Esophagus muscularis mucosa (tissue), 4 donors: ENCODE measurements around the gene DNAJC27. TPM values are rescaled to one million over a fixed set of nuclear protein-coding genes. Genes with fewer than 3 reads are reported as not detected.
A peak's percentile ranks its signal among the peaks of the same experiment; 100 is the strongest.

Experiments
- DNase-seq: peaks from one replicate; pipeline ENCODE4 v3.0.0-alpha.2; 2017; ENCODE audit errors: extremely low spot score
- H3K27ac ChIP-seq, 4 donors: fragments of 200-600 bp; sonication (generic); replicated peaks in 1 of 4; 1 replicate in 3 of 4; 2 replicates in 1 of 4; pipeline ENCODE4 v1.5.1; 2016 to 2019; ENCODE audit warnings: mild to moderate bottlenecking in 1 of 4
- H3K27me3 ChIP-seq, 4 donors: fragments of 200-600 bp; sonication (generic); one replicate each; pipeline versions ENCODE4 v1.5.1 to v1.6.0; 2016 to 2019
- H3K36me3 ChIP-seq, 4 donors: fragments of 200-600 bp; sonication (generic); one replicate each; pipeline ENCODE4 v1.5.1; 2016 to 2019
- H3K4me1 ChIP-seq, 4 donors: fragments of 200-600 bp; sonication (generic); one replicate each; pipeline ENCODE4 v1.5.1; 2016 to 2019
- H3K4me3 ChIP-seq, 4 donors: fragments of 200-600 bp; sonication (generic); 1 replicate in 2 of 4; 2 replicates in 2 of 4; pipeline ENCODE4 v1.5.1; 2016 to 2019; ENCODE audit warnings: mild to moderate bottlenecking in 4 of 4, moderate library complexity in 1 of 4
- H3K9me3 ChIP-seq, 4 donors: fragments of 200-600 bp; sonication (generic); 1 replicate in 3 of 4; 2 replicates in 1 of 4; pipeline ENCODE4 v1.5.1; 2016 to 2019
- CTCF ChIP-seq, 3 experiments: fragments of 200-600 bp in 2 of 3; fragments of 450-650 bp in 1 of 3; sonication (generic) in 2 of 3; IDR thresholded peaks; one replicate each; pipeline ENCODE4 v1.5.1; 2017 to 2019; ENCODE audit warnings: antibody characterized with exemption in 3 of 3, mild to moderate bottlenecking in 2 of 3, moderate library complexity in 1 of 3
- EP300 ChIP-seq: sonication (generic); formaldehyde crosslinking; IDR thresholded peaks from one replicate; pipeline ENCODE4 v1.6.1; 2017; ENCODE audit warnings: antibody characterized with exemption
- POLR2A ChIP-seq: fragments of 450-650 bp; IDR thresholded peaks from one replicate; pipeline ENCODE4 v1.6.1; 2017; ENCODE audit warnings: antibody characterized with exemption, moderate library complexity, mild to moderate bottlenecking, low read depth
- POLR2AphosphoS5 ChIP-seq, 2 donors: sonication (generic); formaldehyde crosslinking; IDR thresholded peaks; one replicate each; pipeline ENCODE4 v1.6.1; 2017; ENCODE audit warnings: antibody characterized with exemption in 2 of 2
- WGBS: methylation state at CpG from one replicate; pipeline ENCODE4 v1.1.5; 2018; 5-methylcytosine and 5-hydroxymethylcytosine counted together
- intact Hi-C: fragments of 100-400 bp; cut with DNase I; formaldehyde crosslinking; loops from one replicate; pipeline ENCODE4 v1.15.1; 2023
- total RNA-seq, 4 donors: library from RNA; depleted of rRNA; stranded (reverse); fragments of >200 nt; gene quantifications; one replicate each; pipeline versions ENCODE4 v1.1.0 to v1.2.1, GENCODE V29; 2016

DNAJC27 gene
- total RNA-seq, 4 donors from 2014 or later, result 5.8 to 8.6 (median 7.5) TPM

- intact Hi-C loops, result no loop called here
- H3K4me1 ChIP-seq, result peaks cover 3 to 44% (median 41%) of the 10 kb centered on the region in 4 donors
- TF ChIP-seq POLR2A (no peak), CTCF (IDR thresholded peaks at IDR 0.05) (no peak), EP300 (no peak), POLR2AphosphoS5 (IDR thresholded peaks at IDR 0.05) (no peak)
- H3K36me3 ChIP-seq, result no peaks in the 10 kb centered on the region
- no peak overlapping the region for H3K27ac ChIP-seq
- no peaks in the 10 kb centered on the region for H3K9me3 ChIP-seq
- DNase-seq, result no peak
- H3K4me3 ChIP-seq, result no peak overlapping the region
- 100% methylated on average over 1 of the region's 1 CpG for WGBS
- H3K27me3 ChIP-seq, result no peaks in the 10 kb centered on the region
These were observed 49.2 kb downstream of the DNAJC27 start for GRCh38 chr2:24922556-24922955.

GRCh38 chr2:24920809-24921441, 50.8 kb downstream of the DNAJC27 start:
- intact Hi-C loops, result no loop called here
- Histone ChIP-seq H3K4me3 (peak overlapping the region; percentile 68 to 95 (median 76)), H3K36me3 (no peaks in the 10 kb centered on the region), H3K27me3 (no peaks in the 10 kb centered on the region), H3K4me1 (peaks cover 3 to 45% (median 37%) of the 10 kb centered on the region in 4 donors), H3K9me3 (no peaks in the 10 kb centered on the region), H3K27ac (peak overlapping the region; percentile 72 to 81 (median 73))
- TF ChIP-seq POLR2AphosphoS5 (IDR thresholded peaks at IDR 0.05) (no peak), EP300 (no peak), POLR2A (no peak), CTCF (IDR thresholded peaks at IDR 0.05) (no peak)
- 28% methylated on average over 13 of the region's 13 CpGs for WGBS
- no peak for DNase-seq

DNA sequence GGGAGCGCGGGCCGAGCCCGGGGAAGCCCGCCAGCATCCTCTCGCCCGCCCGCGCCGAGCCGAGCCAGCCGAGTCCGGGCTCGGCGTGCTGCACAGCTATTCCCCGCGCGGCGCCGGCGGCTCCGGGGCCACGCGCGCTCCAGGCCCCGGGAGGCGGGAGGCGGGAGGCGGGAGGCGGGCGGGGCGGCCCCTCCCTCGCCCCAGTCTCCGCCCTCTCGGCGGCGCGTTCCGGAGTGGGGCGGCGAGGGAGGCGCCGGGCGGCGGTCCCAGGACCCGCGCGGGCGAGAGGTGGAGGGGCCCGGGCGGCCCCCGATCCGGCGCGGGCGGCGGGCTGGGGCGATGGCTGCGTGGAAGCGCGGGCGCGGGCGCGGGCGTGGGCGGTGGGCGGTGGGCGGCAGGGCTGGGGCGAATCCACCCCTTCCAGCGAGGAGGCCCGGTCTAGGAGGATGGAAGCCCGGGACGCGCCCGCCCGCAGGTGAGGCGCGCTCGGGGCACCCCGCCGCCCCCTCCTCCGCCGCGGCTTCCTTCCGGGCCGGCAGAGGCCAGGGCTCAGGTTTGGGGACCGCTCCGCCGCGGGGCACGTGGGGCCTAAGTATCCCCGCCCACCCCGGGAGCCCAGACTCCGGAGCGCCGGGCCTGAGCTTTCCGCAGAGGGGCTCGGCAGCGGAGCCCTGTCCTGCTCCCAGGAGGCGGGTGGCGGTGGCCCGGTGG, 51.5 kb downstream of the DNAJC27 start, which contains the start of gene ADCY3:
ADCY3 (minus strand) TSS at position 140 of the 711 bp plus-strand sequence. CDS start 1,250 bp downstream, outside the sequence.
- Histone ChIP-seq H3K36me3 (no peaks in the 10 kb centered on the region), H3K27ac (peak within 1 kb of the TSS; percentile 72 to 81 (median 73)), H3K27me3 (no peaks in the 10 kb centered on the region), H3K4me3 (peak within 1 kb of the TSS; percentile 68 to 95 (median 76)), H3K9me3 (no peaks in the 10 kb centered on the region), H3K4me1 (peaks cover 3 to 45% (median 37%) of the 10 kb centered on the region in 4 donors)
- 2% methylated on average over 6 of the region's 103 CpGs for WGBS
- no peak for DNase-seq
- intact Hi-C loops, result no loop called here
- TF ChIP-seq POLR2AphosphoS5 (IDR thresholded peaks at IDR 0.05) (peak in 1 of 2 donors; percentile 38), CTCF (IDR thresholded peaks at IDR 0.05) (no peak), EP300 (no peak)

DNA sequence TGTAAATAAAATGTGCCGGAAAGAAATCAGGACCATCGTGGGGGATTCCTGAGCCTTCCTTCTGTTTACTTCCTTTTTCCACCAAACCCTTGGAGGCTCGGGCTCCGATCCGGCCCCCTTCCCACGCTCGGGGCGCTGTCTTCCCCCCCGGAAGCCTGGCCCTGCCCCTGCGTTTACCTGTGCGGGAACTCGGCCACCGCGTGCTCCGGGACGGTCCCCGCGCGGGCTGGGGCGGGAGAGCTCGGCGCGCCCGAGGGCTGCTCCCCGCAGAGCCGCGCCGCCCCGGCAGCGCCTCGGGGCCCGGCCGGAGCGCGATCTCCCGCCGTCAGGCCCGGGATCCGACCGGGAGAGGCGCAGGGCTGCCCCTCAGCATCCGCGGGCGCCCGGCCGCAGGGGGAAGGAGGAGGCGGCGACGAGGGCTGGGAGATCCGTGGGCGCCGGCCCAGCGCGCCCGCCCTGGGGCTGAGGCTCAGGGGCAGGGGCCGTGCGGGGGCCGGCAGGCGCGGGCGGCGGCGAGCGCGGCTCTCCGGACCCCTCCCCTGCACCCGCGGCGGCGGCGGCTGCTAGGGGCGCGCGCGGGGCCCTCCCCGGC, 52.2 kb downstream of the DNAJC27 start:
- DNase-seq, result no peak
- H3K9me3 ChIP-seq, result no peaks in the 10 kb centered on the region
- H3K4me1 ChIP-seq, result peaks cover 3 to 45% (median 37%) of the 10 kb centered on the region in 4 donors
- intact Hi-C loops, result no loop called here
- under 1% methylated on average over 39 of the region's 76 CpGs for WGBS
- peak overlapping the region; percentile 68 to 81 (median 72) for H3K27ac ChIP-seq
- H3K27me3 ChIP-seq, result no peaks in the 10 kb centered on the region
- no peaks in the 10 kb centered on the region for H3K36me3 ChIP-seq
- peak overlapping the region; percentile 68 to 95 (median 76) for H3K4me3 ChIP-seq
- no peak for TF ChIP-seq EP300

DNA sequence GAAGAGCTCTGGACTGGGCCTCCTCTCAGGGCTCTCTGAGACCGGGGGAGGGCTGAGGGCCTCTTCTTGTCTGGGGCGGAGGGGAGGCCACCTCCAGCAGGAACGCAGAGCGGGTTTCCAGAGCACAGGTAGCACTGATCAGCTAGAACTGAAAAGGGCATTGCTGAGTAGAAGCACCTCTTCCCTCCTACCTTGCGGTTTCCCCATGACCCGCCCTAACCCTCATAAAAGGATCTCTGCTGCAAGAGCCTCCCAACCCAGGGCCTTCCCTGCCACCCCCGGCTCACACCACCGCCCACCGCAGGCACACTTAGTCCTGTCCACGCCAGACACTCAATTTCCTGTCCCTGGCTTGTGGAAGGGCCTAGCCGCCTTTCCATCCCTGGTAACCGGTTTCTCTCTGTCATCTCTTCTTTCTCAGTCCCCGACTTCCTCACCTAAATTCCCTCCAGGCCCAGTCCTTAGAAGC, 52.7 kb downstream of the DNAJC27 start:
- H3K27ac ChIP-seq, result peak overlapping the region; percentile 68 to 81 (median 72)
- TF ChIP-seq POLR2A, result no peak
- TF ChIP-seq EP300, result no peak
- TF ChIP-seq CTCF (IDR thresholded peaks at IDR 0.05), result no peak
- no peak for TF ChIP-seq POLR2AphosphoS5 (IDR thresholded peaks at IDR 0.05)

More for the DNA sequence above, 52.7 kb downstream of the DNAJC27 start:
- Histone ChIP-seq H3K27me3 (no peaks in the 10 kb centered on the region), H3K36me3 (no peaks in the 10 kb centered on the region), H3K9me3 (no peaks in the 10 kb centered on the region), H3K4me1 (peaks cover 3 to 46% (median 38%) of the 10 kb centered on the region in 4 donors), H3K4me3 (peak overlapping the region; percentile 68 to 95 (median 76))
- WGBS, result 50% methylated on average over 11 of the region's 13 CpGs
- intact Hi-C loops, result no loop called here
- DNase-seq, result no peak
